GM18498 (cell line): Measurements from ENCODE around the gene GRAMD4.

Experiments
- ATAC-seq: cut with Tn5 transposase; IDR thresholded peaks from one replicate; pipeline ENCODE4 v1.9.1; 2021; ENCODE audit warnings: mild to moderate bottlenecking, moderate library complexity; ENCODE audit not compliant: unreplicated experiment

GRAMD4 gene

DNA sequence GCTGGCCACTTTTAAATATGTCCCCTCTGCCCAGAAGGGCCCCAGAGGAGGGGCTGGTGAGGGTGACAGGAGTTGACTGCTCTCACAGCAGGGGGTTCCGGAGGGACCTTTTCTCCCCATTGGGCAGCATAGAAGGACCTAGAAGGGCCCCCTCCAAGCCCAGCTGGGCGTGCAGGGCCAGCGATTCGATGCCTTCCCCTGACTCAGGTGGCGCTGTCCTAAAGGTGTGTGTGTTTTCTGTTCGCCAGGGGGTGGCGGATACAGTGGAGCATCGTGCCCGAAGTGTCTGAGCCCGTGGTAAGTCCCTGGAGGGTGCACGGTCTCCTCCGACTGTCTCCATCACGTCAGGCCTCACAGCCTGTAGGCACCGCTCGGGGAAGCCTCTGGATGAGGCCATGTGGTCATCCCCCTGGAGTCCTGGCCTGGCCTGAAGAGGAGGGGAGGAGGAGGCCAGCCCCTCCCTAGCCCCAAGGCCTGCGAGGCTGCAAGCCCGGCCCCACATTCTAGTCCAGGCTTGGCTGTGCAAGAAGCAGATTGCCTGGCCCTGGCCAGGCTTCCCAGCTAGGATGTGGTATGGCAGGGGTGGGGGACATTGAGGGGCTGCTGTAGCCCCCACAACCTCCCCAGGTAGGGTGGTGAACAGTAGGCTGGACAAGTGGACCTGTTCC, 46.5 kb downstream of the GRAMD4 start:
- no peak for ATAC-seq

- no peak for ATAC-seq
Observed at GRCh38 chr22:46667245-46667623, 47.0 kb downstream of the GRAMD4 start.

- no peak for ATAC-seq
Observed at GRCh38 chr22:46668116-46668515, 47.9 kb downstream of the GRAMD4 start.

DNA sequence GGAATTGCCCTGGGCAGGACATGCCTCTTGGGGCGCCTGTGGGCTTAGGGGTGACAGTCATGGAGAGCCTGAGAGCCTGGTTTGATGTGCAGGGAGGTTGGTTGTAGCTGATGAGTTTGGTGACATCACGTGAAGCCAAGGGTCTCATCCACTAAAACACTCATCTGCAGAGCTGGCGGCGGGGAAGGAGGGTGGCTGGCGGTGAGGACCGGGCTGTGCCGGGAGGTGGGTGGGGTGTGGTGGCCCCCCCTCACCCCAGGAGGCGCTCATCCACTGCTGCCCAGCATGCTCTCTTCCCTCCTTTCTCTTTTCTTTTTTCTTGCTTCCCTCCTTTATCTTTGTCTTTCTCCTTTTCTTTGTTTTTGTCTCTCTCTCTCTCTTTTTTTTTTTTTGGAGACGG, 49.0 kb downstream of the GRAMD4 start:
- no peak for ATAC-seq

GRCh38 chr22:46671824-46672432, 51.7 kb downstream of the GRAMD4 start:
- no peak for ATAC-seq

- ATAC-seq, result no peak
Observed at GRCh38 chr22:46672731-46673130, 52.5 kb downstream of the GRAMD4 start.

- ATAC-seq, result no peak
Observed at GRCh38 chr22:46673205-46673604, 53.0 kb downstream of the GRAMD4 start.

- no peak for ATAC-seq
Observed at GRCh38 chr22:46673662-46674236, 53.6 kb downstream of the GRAMD4 start.

DNA sequence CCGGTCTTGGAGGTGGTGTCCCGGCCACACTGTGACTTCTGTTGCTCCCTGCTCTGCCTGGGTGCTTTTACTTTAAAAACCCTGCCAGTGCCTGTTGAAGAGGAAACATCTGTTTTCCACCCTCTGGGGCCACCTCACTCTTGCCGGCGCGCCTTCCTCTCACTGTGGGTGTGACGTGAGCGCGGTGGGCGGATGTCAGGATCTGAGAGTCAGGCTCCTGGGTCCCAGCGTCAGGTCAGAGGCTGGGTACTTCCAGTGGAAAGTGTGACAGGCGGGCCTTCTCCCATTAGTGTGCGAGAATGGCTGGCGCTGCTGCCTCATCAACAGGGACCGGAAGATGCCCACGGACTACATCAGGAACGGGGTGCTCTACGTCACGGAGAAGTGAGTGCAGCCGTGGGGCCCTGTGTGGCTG, 54.2 kb downstream of the GRAMD4 start:
- ATAC-seq, result no peak

DNA sequence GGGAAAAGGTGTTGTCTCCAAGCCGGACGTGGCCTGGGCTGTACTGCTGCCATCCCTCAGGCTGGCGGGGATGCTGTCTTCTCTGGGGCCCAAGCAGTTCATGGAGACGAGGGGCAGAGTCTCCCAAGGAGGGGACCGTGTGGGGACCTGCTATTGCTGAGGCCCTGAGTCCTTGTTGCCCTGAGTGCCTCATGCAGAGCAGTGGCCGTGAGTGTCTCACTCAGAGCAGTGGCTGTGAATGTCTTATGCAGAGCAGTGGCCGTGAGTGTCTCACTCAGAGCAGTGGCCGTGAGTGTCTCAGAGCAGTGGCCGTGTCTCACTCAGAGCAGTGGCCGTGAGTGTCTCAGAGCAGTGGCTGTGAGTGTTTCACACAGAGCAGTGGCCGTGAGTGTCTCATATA, 54.7 kb downstream of the GRAMD4 start:
- no peak for ATAC-seq

GRCh38 chr22:46675479-46675878, 55.3 kb downstream of the GRAMD4 start:
- no peak for ATAC-seq

- no peak for ATAC-seq
Observed at GRCh38 chr22:46675938-46676337, 55.8 kb downstream of the GRAMD4 start.

GRCh38 chr22:46676479-46676878, 56.3 kb downstream of the GRAMD4 start:
- ATAC-seq, result no peak

- ATAC-seq, result no peak
Observed at GRCh38 chr22:46676881-46677280, 56.7 kb downstream of the GRAMD4 start.

GRCh38 chr22:46677323-46678002, 57.3 kb downstream of the GRAMD4 start:
- ATAC-seq, result no peak

GRCh38 chr22:46678003-46678657, 57.9 kb downstream of the GRAMD4 start:
- ATAC-seq, result no peak

DNA sequence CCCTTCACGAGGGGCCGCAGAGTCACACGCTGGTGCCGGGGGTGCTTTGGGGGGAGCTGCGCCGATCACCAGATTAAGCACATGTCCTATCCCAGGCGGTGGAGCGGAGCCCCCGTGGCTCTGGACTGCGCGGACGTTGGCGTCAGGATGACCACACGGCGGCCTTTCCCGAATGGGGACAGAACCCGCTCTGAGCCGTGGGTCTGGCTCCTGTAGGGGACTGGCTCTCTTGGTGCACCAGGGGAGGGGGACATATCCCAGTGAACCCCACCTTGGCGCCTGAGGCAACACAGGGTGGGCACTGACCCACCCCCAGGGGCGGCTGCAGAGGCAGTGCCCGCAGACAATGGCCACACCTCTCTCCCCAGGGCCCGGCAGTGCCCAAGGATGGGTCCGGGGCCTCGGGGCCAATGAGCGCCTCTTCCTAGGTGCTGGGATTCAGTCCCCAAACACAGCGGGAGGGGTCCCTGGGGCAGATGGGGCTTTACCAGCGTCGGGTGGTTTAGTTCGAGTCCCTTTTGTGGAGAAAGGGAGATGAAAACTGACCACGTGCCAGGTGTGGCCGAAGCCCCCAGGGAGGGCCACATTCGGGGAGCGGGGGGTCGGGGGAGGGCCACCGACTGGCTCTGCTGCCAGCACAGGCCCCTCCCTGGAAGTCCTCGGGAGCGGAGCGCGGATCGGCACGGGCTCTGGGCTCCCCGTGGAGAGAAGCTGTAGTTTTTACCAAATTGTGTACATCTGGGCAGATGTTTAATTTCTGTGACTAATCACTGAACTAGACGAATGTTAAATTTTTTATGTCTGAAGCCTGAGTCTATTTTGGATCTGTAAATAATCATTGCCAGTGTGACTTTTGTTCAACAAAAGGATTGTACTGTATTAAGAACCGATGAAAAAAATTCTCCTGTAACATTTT, 58.9 kb downstream of the GRAMD4 start:
- ATAC-seq, result no peak

DNA sequence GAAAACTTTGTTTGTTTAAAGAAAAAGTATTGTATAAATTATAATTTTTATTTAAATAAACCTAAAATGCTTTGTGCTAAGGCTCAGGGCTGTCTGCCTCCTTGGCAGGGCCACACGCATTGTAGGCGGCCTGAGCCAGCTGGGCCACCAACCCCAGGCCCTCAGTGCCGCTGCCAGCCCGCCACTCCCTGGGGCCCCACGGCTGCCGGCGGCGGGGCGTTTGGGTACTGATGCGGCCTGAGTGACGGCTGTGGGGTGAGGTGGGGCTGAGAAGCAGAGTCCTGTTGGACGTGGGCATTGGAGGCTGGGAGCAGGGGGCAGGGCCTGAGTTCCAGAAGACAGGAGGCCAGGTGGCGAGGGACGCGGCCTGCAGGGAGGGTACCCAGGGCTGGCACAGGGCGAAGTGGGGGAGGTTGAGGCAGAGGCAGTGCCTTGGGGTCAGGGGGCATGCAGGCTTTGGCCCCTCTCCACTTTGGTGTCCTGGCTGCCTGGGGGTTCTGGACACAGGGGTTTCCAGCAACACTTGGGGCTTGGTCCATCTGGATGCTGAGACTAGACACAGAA, 59.6 kb downstream of the GRAMD4 start:
- ATAC-seq, result no peak

GRCh38 chr22:46681010-46681409, 60.8 kb downstream of the GRAMD4 start:
- no peak for ATAC-seq
